K562 (cell line): Measurements from ENCODE around the gene MYLK2. TPM values are rescaled to one million over a fixed set of nuclear protein-coding genes. Genes with fewer than 3 reads are reported as not detected.
A peak's percentile ranks its signal among the peaks of the same experiment; 100 is the strongest.

Source experiments
- ATAC-seq: fragments of 200-7000 bp; cut with Tn5 transposase; 3 replicates; pipeline ENCODE4 v1.9.1; 2020; ENCODE audit warnings: moderate library complexity
- BruUV-seq: library from RNA; stranded (reverse); fragments of 400-500 nt; replicated peaks from 2 replicates; lab custom pipeline; 2021; lab: Mats Ljungman, UMichigan
- CTCF ChIA-PET: fragments of 300-600 bp; formaldehyde crosslinking; extraction: SDS; loops from one replicate; lab custom pipeline; 2021; ENCODE audit warnings: low intra/inter-chr PET ratio; lab: Yijun Ruan, JAX
- POLR2A ChIA-PET: fragments of 300-600, 350-650 bp; sonication (Branson Sonifier 250); formaldehyde crosslinking; extraction: SDS; loops from one replicate; lab custom pipeline; 2021; ENCODE audit warnings: antibody characterized with exemption, inconsistent platforms; lab: Yijun Ruan, JAX
- DNase-seq, 4 experiments: peaks; one replicate each; pipeline versions ENCODE4 v3.0.0 to v3.0.0-alpha.2; 2011 to 2018; ENCODE audit warnings: low spot score in 3 of 4, mixed read lengths in 3 of 4; ENCODE audit errors: extremely low read depth in 1 of 4
- FAIRE-seq: peaks from 2 replicates; lab custom pipeline; 2011; peaks lifted over from hg19 to GRCh38; lab: Jason Lieb, UNC
- H2AFZ ChIP-seq: 2 replicates; pipeline ENCODE4 v1.6.0; 2011; ENCODE audit warnings: low read depth, low read length, control low read depth, inconsistent platforms
- H3K27ac ChIP-seq: fragments of 200-600 bp; 3 replicates; pipeline ENCODE4 v1.8.0; 2011; ENCODE audit warnings: low read depth, mild to moderate bottlenecking, control low read depth, inconsistent platforms, low read length, moderate library complexity, mixed read lengths; ENCODE audit errors: extremely low read depth
- H3K27me3 ChIP-seq, 2 experiments: fragments of 300-600 bp in 1 of 2; 2 replicates in 1 of 2; 3 replicates in 1 of 2; pipeline versions ENCODE4 v1.6.0 to v1.8.0; 2011; ENCODE audit warnings: inconsistent platforms in 2 of 2, low read length in 2 of 2, mild to moderate bottlenecking in 1 of 2, mixed read lengths in 1 of 2, moderate library complexity in 1 of 2; ENCODE audit not compliant: control insufficient read depth in 2 of 2, insufficient read depth in 2 of 2
- H3K36me3 ChIP-seq: fragments of 300-600 bp; 3 replicates; pipeline ENCODE4 v1.8.0; 2011; ENCODE audit warnings: mild to moderate bottlenecking, low read length, inconsistent platforms; ENCODE audit not compliant: control insufficient read depth, insufficient read depth
- H3K4me1 ChIP-seq, 2 experiments: fragments of 200-600 bp in 1 of 2; replicated peaks in 1 of 2; 2 replicates in 1 of 2; 3 replicates in 1 of 2; pipeline versions ENCODE4 v1.5.1 to v1.8.0; 2011; ENCODE audit warnings: inconsistent platforms in 2 of 2, low read length in 2 of 2, mild to moderate bottlenecking in 1 of 2, mixed read lengths in 1 of 2, moderate library complexity in 1 of 2; ENCODE audit not compliant: control insufficient read depth in 2 of 2, insufficient read depth in 2 of 2
- H3K4me2 ChIP-seq: 2 replicates; pipeline ENCODE4 v1.6.1; 2011; ENCODE audit warnings: low read length, control low read depth, inconsistent platforms, mixed read lengths; ENCODE audit not compliant: insufficient read depth
- H3K4me3 ChIP-seq: fragments of 200-600 bp; sonication (generic), shearing (Covaris generic); 2 replicates; pipeline ENCODE4 v1.5.1; 2016; ENCODE audit warnings: control low read depth, inconsistent platforms
- H3K79me2 ChIP-seq: fragments of 200-600 bp; 3 replicates; pipeline ENCODE4 v1.8.0; 2011; ENCODE audit warnings: low read length, inconsistent platforms; ENCODE audit not compliant: control insufficient read depth, insufficient read depth
- H3K9ac ChIP-seq, 2 experiments: 2 replicates each; pipeline versions ENCODE4 v1.6.0 to v1.6.1; 2011; ENCODE audit warnings: low read depth in 2 of 2, low read length in 2 of 2, control low read depth in 1 of 2, inconsistent platforms in 1 of 2, mild to moderate bottlenecking in 1 of 2, mixed read lengths in 1 of 2; ENCODE audit not compliant: insufficient read depth in 1 of 2
- H3K9me1 ChIP-seq: one replicate; pipeline ENCODE4 v1.6.0; 2011; ENCODE audit warnings: inconsistent platforms, mild to moderate bottlenecking, low read length, moderate library complexity; ENCODE audit not compliant: control insufficient read depth, insufficient read depth
- H3K9me3 ChIP-seq: replicated peaks from 2 replicates; pipeline ENCODE4 v1.5.1; 2011; ENCODE audit warnings: low read depth, low read length, inconsistent platforms; ENCODE audit not compliant: control insufficient read depth, insufficient read depth
- H4K20me1 ChIP-seq: replicated peaks from 2 replicates; pipeline ENCODE4 v1.6.1; 2011; ENCODE audit warnings: low read length, inconsistent platforms, mixed read lengths; ENCODE audit not compliant: control insufficient read depth, insufficient read depth
- MTA3 ChIP-seq: fragments of 450-650 bp; formaldehyde crosslinking; IDR thresholded peaks from 2 replicates; pipeline ENCODE4 v1.6.1; 2017; ENCODE audit warnings: mild to moderate bottlenecking, borderline replicate concordance
- NFIC ChIP-seq: fragments of 450-650 bp; IDR thresholded peaks from 2 replicates; pipeline ENCODE4 v1.6.1; 2017; ENCODE audit warnings: mild to moderate bottlenecking, inconsistent platforms
- NUFIP1 ChIP-seq: fragments of 450-650 bp; IDR thresholded peaks from 2 replicates; pipeline ENCODE4 v1.6.1; 2018; ENCODE audit not compliant: partially characterized antibody
- RBM22 ChIP-seq: fragments of 200-400 bp; formaldehyde crosslinking; IDR thresholded peaks from 2 replicates; pipeline ENCODE4 v1.6.1; 2018; ENCODE audit warnings: low read length, low read depth; ENCODE audit not compliant: poor library complexity, severe bottlenecking
- RNF219 ChIP-seq: fragments of 250-450 bp; sonication (Bioruptor Pico); IDR thresholded peaks from 2 replicates; pipeline ENCODE4 v1.5.0; 2022; ENCODE audit warnings: mild to moderate bottlenecking
- SRSF7 ChIP-seq: fragments of 200-400 bp; formaldehyde crosslinking; optimal IDR thresholded peaks from 2 replicates; pipeline ENCODE3; 2017; ENCODE audit warnings: mild to moderate bottlenecking, low read depth, low read length
- TCF3 ChIP-seq: sonication (generic); formaldehyde crosslinking; IDR thresholded peaks from 2 replicates; pipeline ENCODE4 v1.4.0; 2020; ENCODE audit warnings: mild to moderate bottlenecking, missing genetic modification reagents
- TCF7 ChIP-seq: sonication (generic); IDR thresholded peaks from 2 replicates; pipeline ENCODE4 v1.6.1; 2016; ENCODE audit warnings: antibody characterized with exemption, borderline replicate concordance
- TOE1 ChIP-seq, 2 experiments: fragments of 450-650 bp in 1 of 2; sonication (generic) in 1 of 2; formaldehyde crosslinking in 1 of 2; IDR thresholded peaks; 2 replicates each; pipeline versions ENCODE4 v1.7.1 to v1.8.0; 2016 to 2022; ENCODE audit warnings: borderline replicate concordance in 2 of 2, mild to moderate bottlenecking in 2 of 2, antibody characterized with exemption in 1 of 2, inconsistent platforms in 1 of 2, low read depth in 1 of 2, missing genetic modification reagents in 1 of 2, moderate library complexity in 1 of 2
- ZBTB43 ChIP-seq: sonication (generic); formaldehyde crosslinking; IDR thresholded peaks from 2 replicates; pipeline ENCODE4 v1.8.0; 2023; ENCODE audit warnings: mild to moderate bottlenecking, missing genetic modification reagents
- ZNF263 ChIP-seq: sonication (generic); formaldehyde crosslinking; IDR thresholded peaks from 2 replicates; pipeline ENCODE4 v1.8.0; 2022; ENCODE audit warnings: mild to moderate bottlenecking, missing genetic modification reagents, borderline replicate concordance
- ZNF354B ChIP-seq: fragments of 250-450 bp; sonication (Bioruptor Pico); IDR thresholded peaks from 2 replicates; pipeline ENCODE4 v1.4.0; 2020
- ZNF408 ChIP-seq: fragments of 250-450 bp; sonication (Bioruptor Pico); IDR thresholded peaks from 2 replicates; pipeline ENCODE4 v1.4.0; 2020; ENCODE audit warnings: low read depth, mild to moderate bottlenecking, moderate library complexity
- ZNF511 ChIP-seq: sonication (generic); formaldehyde crosslinking; IDR thresholded peaks from 2 replicates; pipeline ENCODE4 v1.8.0; 2022; ENCODE audit warnings: mild to moderate bottlenecking, missing genetic modification reagents
- ZNF583 ChIP-seq: fragments of 250-450 bp; sonication (Bioruptor Pico); IDR thresholded peaks from 2 replicates; pipeline ENCODE4 v1.4.0; 2020
- ZNF764 ChIP-seq: fragments of 250-450 bp; sonication (Bioruptor Pico); IDR thresholded peaks from 2 replicates; pipeline ENCODE4 v1.4.0; 2020; ENCODE audit warnings: low read depth, mild to moderate bottlenecking, moderate library complexity
- WGBS: fragments of 100-300 bp; shearing (Covaris generic); methylation state at CpG from one replicate; pipeline ENCODE4 v1.1.6; 2016; ENCODE audit warnings: low coverage, mixed read lengths; ENCODE audit not compliant: insufficient coverage; ENCODE audit errors: missing lambda C conversion rate; 5-methylcytosine and 5-hydroxymethylcytosine counted together
- in situ Hi-C: fragments of 300-500 bp; cut with MboI; formaldehyde crosslinking; loops from 4 replicates; pipeline ENCODE4 v1.15.0; 2018; ENCODE audit warnings: inconsistent platforms, mixed read lengths
- intact Hi-C: fragments of 100-400 bp; cut with micrococcal nuclease; formaldehyde crosslinking; loops from 2 replicates; pipeline ENCODE4 v1.14.2; 2022
- polyA plus RNA-seq, 8 experiments: library from polyadenylated mRNA; depleted of rRNA in 4 of 8; stranded (reverse) in 5 of 8; unstranded in 3 of 8; fragments of >200 nt; fragmentation: Nextera tagmentation in 2 of 8; fragmentation: Illumina TruSeq in 1 of 8; extraction: Ambion mirVana in 2 of 8; extraction: Trizol in 1 of 8; gene quantifications; 2 replicates each; pipeline versions ENCODE4 v1.2.1 to v1.2.3, GENCODE V29; 2011 to 2014; ENCODE audit warnings: inconsistent platforms in 1 of 8, missing spikeins in 1 of 8
- total RNA-seq, 7 experiments: library from RNA; depleted of rRNA in 6 of 7; stranded (reverse); fragments of >200 nt in 6 of 7; fragmentation: Illumina TruSeq in 2 of 7; extraction: Trizol in 2 of 7; gene quantifications; 2 replicates each; pipeline versions ENCODE4 v1.2.1 to v1.2.3, GENCODE V29; 2011 to 2021; ENCODE audit warnings: low replicate concordance in 1 of 7

Gene MYLK2
- total and polyA plus RNA-seq, 9 of the 15 experiments (the other 6 are each of a cell fraction or from before 2014, with no cell fraction given): 0.07 to 0.53 (median 0.18) TPM; not detected in 2

- TF ChIP-seq MTA3 (no peak), TCF7 (no peak), TCF3 (no peak), RBM22 (no peak), ZNF511 (no peak)
These were observed 17.9 kb downstream of the MYLK2 start (continued) for GRCh38 chr20:31836853-31837608.

- FAIRE-seq (no peak), DNase-seq (peak; percentile 26 to 57 (median 37)), ATAC-seq (no peak)
- no peaks in the 10 kb centered on the region for H3K9me1 ChIP-seq
- intact Hi-C loops (loop anchor here (5.0 kb wide), 1 partner anchor 276 kb away; no protein-coding TSS in a partner anchor), in situ Hi-C loops (loop anchor here (25.0 kb wide), 1 partner anchor 824 kb away; the partner anchor contains the start of gene C20orf203)
- WGBS: 33% methylated on average over 3 of the region's 3 CpGs
- no peak overlapping the region for H3K4me2 ChIP-seq
- no peak overlapping the region for H3K27ac ChIP-seq
- peak overlapping the region; percentile 40; the same call in 1 of the 2 replicates for H2AFZ ChIP-seq
- H3K79me2 ChIP-seq: no peaks in the 10 kb centered on the region
- ChIA-PET CTCF (interaction anchor here (1.3 kb wide), 1 partner anchor 9 kb away, joined by 3 read pairs; no protein-coding TSS in a partner anchor), POLR2A (interaction anchor here (0.6 to 1.3 kb wide), 6 partner anchors 9 to 272 kb away, joined by 3 to 4 read pairs (median 3); partner anchors contain the start of gene PDRG1)
- H3K4me3 ChIP-seq: no peak overlapping the region
- H3K27me3 ChIP-seq: no peaks in the 10 kb centered on the region; a peak in 1 of 5 replicates
- peak overlapping the region in 1 of 2 experiments; percentile 78; a peak in 1 of 4 replicates for H3K9ac ChIP-seq
- H3K36me3 ChIP-seq: no peaks in the 10 kb centered on the region
- H3K9me3 ChIP-seq: no peaks in the 10 kb centered on the region
- H3K4me1 ChIP-seq: peaks cover 35 to 60% of the 10 kb centered on the region in 2 experiments
- no TSS peak for BruUV-seq
- H4K20me1 ChIP-seq: 0 out of 2 replicates have a peak, but pooled peaks cover 6% of the 10 kb centered on the region
- TF ChIP-seq ZNF408: no peak
- TF ChIP-seq TOE1 (IDR thresholded peaks at IDR 0.05; ENCODE audit: borderline replicate concordance): no peak
- TF ChIP-seq TOE1 (CRISPR knock-in tag; IDR thresholded peaks at IDR 0.05; ENCODE audit: borderline replicate concordance, low read depth): no peak
- TF ChIP-seq ZNF263 (CRISPR knock-in tag): peak; percentile 94
- TF ChIP-seq ZNF354B (CRISPR knock-in tag): no peak
- no peak for TF ChIP-seq NFIC
- no peak for TF ChIP-seq NUFIP1
- TF ChIP-seq ZNF764 (CRISPR knock-in tag): no peak
- no peak for TF ChIP-seq RNF219 (CRISPR knock-in tag)
- no peak for TF ChIP-seq ZBTB43 (CRISPR knock-in tag)
- TF ChIP-seq SRSF7: no peak
- no peak for TF ChIP-seq ZNF583 (CRISPR knock-in tag)
These were observed 18.8 kb downstream of the MYLK2 start for GRCh38 chr20:31837896-31838397.
